GM23338 (cell line): Measurements from ENCODE around the gene CDH12. TPM values are rescaled to one million over a fixed set of nuclear protein-coding genes. Genes with fewer than 3 reads are reported as not detected.

Experiments used
- ATAC-seq: fragments of 200-7000 bp; cut with Tn5 transposase; 3 replicates; pipeline ENCODE4 v1.9.1; 2020
- DNase-seq: peaks from one replicate; pipeline ENCODE4 v3.0.0-alpha.2; 2015; ENCODE audit warnings: low spot score
- H2AFZ ChIP-seq: fragments of 200-600 bp; sonication (generic); 2 replicates; pipeline ENCODE4 v1.8.0; 2016; ENCODE audit warnings: antibody characterized with exemption, mild to moderate bottlenecking, moderate library complexity
- H3F3A ChIP-seq: fragments of 200-600 bp; sonication (generic); replicated peaks from 2 replicates; pipeline ENCODE4 v1.8.0; 2017; ENCODE audit warnings: antibody characterized with exemption, mixed run types, low read depth
- H3K27ac ChIP-seq: fragments of 200-600 bp; sonication (generic); 2 replicates; pipeline ENCODE4 v1.6.1; 2016; ENCODE audit warnings: low read depth
- H3K27me3 ChIP-seq: fragments of 200-600 bp; sonication (generic); 2 replicates; pipeline ENCODE4 v1.8.0; 2016; ENCODE audit warnings: mild to moderate bottlenecking, mixed run types, moderate library complexity; ENCODE audit not compliant: insufficient read depth
- H3K36me3 ChIP-seq: fragments of 200-600 bp; sonication (generic); 2 replicates; pipeline ENCODE4 v1.8.0; 2016; ENCODE audit warnings: mild to moderate bottlenecking; ENCODE audit not compliant: insufficient read depth
- H3K4me1 ChIP-seq: fragments of 200-600 bp; sonication (generic); 2 replicates; pipeline ENCODE4 v1.8.0; 2016; ENCODE audit warnings: mild to moderate bottlenecking, moderate library complexity; ENCODE audit not compliant: insufficient read depth
- H3K4me2 ChIP-seq: fragments of 200-600 bp; sonication (generic); 2 replicates; pipeline ENCODE4 v1.7.1; 2017; ENCODE audit warnings: mixed run types
- H3K4me3 ChIP-seq: fragments of 200-600 bp; sonication (generic); 2 replicates; pipeline ENCODE4 v1.6.1; 2016; ENCODE audit warnings: mixed run types
- H3K79me2 ChIP-seq: fragments of 200-600 bp; sonication (generic); replicated peaks from 2 replicates; pipeline ENCODE4 v1.8.0; 2017; ENCODE audit warnings: mild to moderate bottlenecking; ENCODE audit not compliant: insufficient read depth
- H3K9me2 ChIP-seq: fragments of 200-600 bp; sonication (generic); 2 replicates; pipeline ENCODE4 v1.8.0; 2017; ENCODE audit not compliant: insufficient read depth
- H4K20me1 ChIP-seq: fragments of 200-600 bp; sonication (generic); replicated peaks from 2 replicates; pipeline ENCODE4 v1.8.0; 2017; ENCODE audit warnings: mild to moderate bottlenecking; ENCODE audit not compliant: insufficient read depth
- H3K27ac Mint-ChIP-seq: 2 replicates; pipeline ENCODE4 v1.8.0; 2020; ENCODE audit warnings: inconsistent platforms, mild to moderate bottlenecking, moderate library complexity, mixed read lengths
- H3K27me3 Mint-ChIP-seq: 3 replicates; pipeline ENCODE4 v1.8.0; 2022; ENCODE audit warnings: low read depth, mild to moderate bottlenecking, moderate library complexity, mixed read lengths, inconsistent platforms; ENCODE audit not compliant: insufficient read depth, poor library complexity
- H3K36me3 Mint-ChIP-seq: 3 replicates; pipeline ENCODE4 v1.8.0; 2021; ENCODE audit warnings: low read depth, mild to moderate bottlenecking, inconsistent platforms, moderate library complexity, mixed read lengths
- H3K4me1 Mint-ChIP-seq: 3 replicates; pipeline ENCODE4 v1.8.0; 2020; ENCODE audit warnings: mild to moderate bottlenecking, inconsistent platforms, mixed read lengths
- H3K4me3 Mint-ChIP-seq: 3 replicates; pipeline ENCODE4 v1.8.0; 2021; ENCODE audit warnings: moderate library complexity, mild to moderate bottlenecking, inconsistent platforms, mixed read lengths
- H3K9me3 Mint-ChIP-seq: 3 replicates; pipeline ENCODE4 v1.8.0; 2020; ENCODE audit warnings: moderate library complexity, mild to moderate bottlenecking, inconsistent platforms, mixed read lengths
- EZH2phosphoT487 ChIP-seq: fragments of 200-600 bp; sonication (generic); IDR thresholded peaks from one replicate; pipeline ENCODE4 v1.8.1; 2018; ENCODE audit warnings: antibody characterized with exemption; ENCODE audit not compliant: unreplicated experiment
- REST ChIP-seq: IDR thresholded peaks from one replicate; pipeline ENCODE4 v1.6.1; 2018; ENCODE audit warnings: antibody characterized with exemption; ENCODE audit not compliant: unreplicated experiment
- ZNF462 ChIP-seq: fragments of 250-450 bp; sonication (Bioruptor Pico); IDR thresholded peaks from 2 replicates; pipeline ENCODE4 v1.5.0; 2020; ENCODE audit warnings: mild to moderate bottlenecking, moderate library complexity
- polyA plus RNA-seq: library from polyadenylated mRNA; unstranded; fragments of >200 nt; fragmentation: Nextera tagmentation; extraction: Ambion mirVana; gene quantifications from 2 replicates; pipeline ENCODE4 v1.2.1, GENCODE V29; 2016
- total RNA-seq: library from RNA; depleted of rRNA; stranded (reverse); fragments of >200 nt; shearing (Covaris generic); gene quantifications from 2 replicates; pipeline ENCODE4 v1.2.3, GENCODE V29; 2014

The CDH12 gene
- total and polyA plus RNA-seq, 2 experiments from 2014 or later: not detected

- TF ChIP-seq ZNF462 (CRISPR knock-in tag): no peak
These were observed 963.6 kb downstream of the CDH12 start (continued) for GRCh38 chr5:21889581-21889980.

GRCh38 chr5:21882074-21882745 is 970.9 kb downstream of the CDH12 start:
- no peak overlapping the region for H3K4me3 Mint-ChIP-seq
- ATAC-seq: no peak
- no peak overlapping the region for H3K27ac Mint-ChIP-seq

More at GRCh38 chr5:21882074-21882745, 970.9 kb downstream of the CDH12 start:
- Mint-ChIP-seq H3K4me1 (no peaks in the 10 kb centered on the region), H3K36me3 (no peaks in the 10 kb centered on the region), H3K9me3 (no peaks in the 10 kb centered on the region), H3K27me3 (peaks cover 2% of the 10 kb centered on the region)
- H3K27ac ChIP-seq: no peak overlapping the region
- TF ChIP-seq REST (no peak), EZH2phosphoT487 (no peak)
- no peaks in the 10 kb centered on the region for H3K4me1 ChIP-seq
- H3F3A ChIP-seq: no peaks in the 10 kb centered on the region
- H3K4me2 ChIP-seq: no peak overlapping the region
- no peaks in the 10 kb centered on the region for H3K36me3 ChIP-seq
- no peaks in the 10 kb centered on the region for H3K27me3 ChIP-seq
- no peaks in the 10 kb centered on the region for H3K79me2 ChIP-seq
- H2AFZ ChIP-seq: no peak overlapping the region
- H4K20me1 ChIP-seq: no peaks in the 10 kb centered on the region
- H3K4me3 ChIP-seq: no peak overlapping the region
- DNase-seq: no peak
- H3K9me2 ChIP-seq: no peaks in the 10 kb centered on the region; the same call in 1 of the 2 replicates
